Dendritic cell treated with granulocyte-macrophage colony-stimulating factor and Interleukin-4, amounts not matched to agents 40 ng/mL and 50 ng/mL, for 4 days (primary cell): ENCODE data around the gene EN2.
"Not testable (repeated sequence)": the region's sequence is repeated elsewhere in the genome, so short reads cannot be mapped to it uniquely, and the experiment has no call there.

Experiments used
- H3K27ac Mint-ChIP-seq: one replicate; pipeline ENCODE4 v1.8.0; 2022; ENCODE audit warnings: mild to moderate bottlenecking, mixed read lengths
- H3K27me3 Mint-ChIP-seq: one replicate; pipeline ENCODE4 v1.8.0; 2022; ENCODE audit warnings: mild to moderate bottlenecking, mixed read lengths
- H3K36me3 Mint-ChIP-seq: one replicate; pipeline ENCODE4 v1.8.0; 2022; ENCODE audit warnings: low read depth, mixed read lengths
- H3K4me1 Mint-ChIP-seq: one replicate; pipeline ENCODE4 v1.8.0; 2022; ENCODE audit warnings: low read depth, mixed read lengths
- H3K4me3 Mint-ChIP-seq: one replicate; pipeline ENCODE4 v1.8.0; 2022; ENCODE audit warnings: mild to moderate bottlenecking, moderate library complexity, mixed read lengths
- H3K9me3 Mint-ChIP-seq: one replicate; pipeline ENCODE4 v1.8.0; 2022; ENCODE audit warnings: mixed read lengths
- intact Hi-C: fragments of 100-400 bp; cut with micrococcal nuclease; formaldehyde crosslinking; loops from one replicate; pipeline ENCODE4 v1.15.0; 2022

EN2 gene

DNA sequence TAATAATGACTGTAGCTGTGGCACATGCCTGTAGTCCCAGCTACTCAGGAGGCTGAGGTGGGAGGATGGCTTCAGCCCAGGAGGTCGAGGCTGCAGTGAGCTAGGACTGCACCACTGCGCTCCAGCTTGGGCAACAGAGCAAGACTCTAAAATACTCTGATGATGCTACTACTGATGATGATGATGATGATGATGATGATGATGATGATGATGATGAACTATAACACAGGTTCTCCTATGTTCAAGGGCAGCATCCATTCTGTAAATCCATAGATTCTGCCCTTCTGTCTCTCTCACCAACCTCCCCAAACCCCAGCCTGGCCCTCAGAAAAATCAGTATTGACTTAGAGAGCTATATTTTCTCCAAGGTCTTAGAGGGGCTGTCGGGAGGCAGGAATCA lies 22.8 kb upstream of the EN2 start:
- Mint-ChIP-seq H3K9me3 (no peaks in the 10 kb centered on the region), H3K4me1 (no peaks in the 10 kb centered on the region), H3K4me3 (no peak overlapping the region), H3K36me3 (no peaks in the 10 kb centered on the region), H3K27me3 (peaks cover 69% of the 10 kb centered on the region), H3K27ac (no peak overlapping the region)
- intact Hi-C loops, result no loop called here

DNA sequence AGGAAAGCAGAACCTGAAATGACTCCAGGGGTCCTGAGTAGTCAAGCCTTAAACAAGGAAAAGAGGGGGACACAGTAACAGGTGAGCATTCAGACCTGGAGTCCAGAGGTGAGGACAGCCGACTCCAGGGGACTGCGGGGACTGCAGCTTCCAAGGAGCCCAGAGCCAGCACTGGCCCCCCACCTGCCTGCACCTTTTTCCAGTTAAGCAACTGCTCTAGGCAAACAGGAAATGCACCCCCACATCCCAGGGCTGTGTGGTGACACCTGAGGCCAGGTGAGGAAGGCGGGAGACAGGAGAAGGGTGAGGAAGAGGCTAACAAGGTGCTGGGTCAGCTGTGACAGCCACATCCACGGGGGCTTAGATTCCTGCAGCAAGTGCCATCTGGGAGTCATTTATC lies 20.1 kb upstream of the EN2 start:
- peaks cover 65% of the 10 kb centered on the region for H3K27me3 Mint-ChIP-seq
- H3K27ac Mint-ChIP-seq, result no peak overlapping the region
- no peaks in the 10 kb centered on the region for H3K36me3 Mint-ChIP-seq

DNA sequence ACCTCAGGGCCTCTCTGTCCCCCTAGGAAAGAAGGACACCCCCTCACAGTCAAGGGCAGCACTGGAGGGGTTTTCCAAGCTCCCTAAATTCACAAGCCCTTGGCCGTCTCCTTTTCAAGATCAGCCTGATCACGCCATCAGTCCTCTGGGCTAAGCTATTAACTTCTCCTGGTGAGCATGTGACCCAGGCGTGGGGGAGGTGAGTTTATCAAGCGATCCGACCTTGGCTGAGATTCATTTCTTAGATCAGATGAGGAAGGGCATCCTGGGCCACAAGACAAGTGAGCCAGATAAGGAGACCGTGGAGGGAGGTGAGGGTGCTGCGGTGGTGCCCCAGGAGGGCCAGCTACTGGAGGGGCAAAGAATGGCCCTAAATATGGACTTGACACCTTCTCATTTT lies 19.2 kb upstream of the EN2 start:
- Mint-ChIP-seq H3K4me3 (no peak overlapping the region), H3K36me3 (no peaks in the 10 kb centered on the region), H3K4me1 (no peaks in the 10 kb centered on the region), H3K27ac (no peak overlapping the region), H3K9me3 (no peaks in the 10 kb centered on the region), H3K27me3 (peaks cover 65% of the 10 kb centered on the region)
- intact Hi-C loops, result no loop called here

More for the DNA sequence above, 20.1 kb upstream of the EN2 start:
- Mint-ChIP-seq H3K9me3 (no peaks in the 10 kb centered on the region), H3K4me3 (no peak overlapping the region), H3K4me1 (no peaks in the 10 kb centered on the region)
- intact Hi-C loops, result no loop called here

DNA sequence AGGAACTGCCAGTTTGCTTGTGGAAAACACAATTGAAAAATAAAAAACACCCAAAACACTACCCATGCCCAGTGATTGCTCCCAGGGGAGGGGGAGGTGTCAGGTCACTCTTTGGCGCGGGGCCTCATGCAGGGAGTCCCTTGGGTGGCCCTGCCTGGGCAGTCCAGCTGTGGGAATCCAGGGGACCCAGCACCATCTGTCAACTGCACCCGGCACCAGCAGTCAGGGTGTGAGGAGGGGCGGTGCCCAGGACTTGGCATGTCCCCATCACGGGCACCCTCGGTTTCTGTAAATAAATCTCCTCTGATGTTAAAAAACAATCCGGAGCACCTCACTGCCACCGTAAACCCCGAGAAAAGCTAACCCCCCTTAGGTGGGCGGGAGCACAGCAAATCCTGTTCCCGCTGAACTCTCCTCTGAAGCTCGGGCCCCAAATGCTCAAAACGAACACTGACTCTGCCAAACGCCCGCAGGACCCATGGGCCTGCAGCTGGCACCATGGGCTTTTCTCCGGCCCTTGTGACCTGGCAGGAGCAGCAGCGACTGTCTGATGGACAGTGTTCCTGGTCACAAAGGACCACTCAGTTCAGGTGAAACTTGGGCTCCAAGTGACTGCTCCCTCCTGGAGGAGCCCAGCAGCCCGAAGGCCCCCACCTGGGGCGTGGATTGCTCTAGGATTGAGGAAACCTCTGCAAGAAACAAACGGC lies 18.5 kb upstream of the EN2 start:
- intact Hi-C loops, result no loop called here
- Mint-ChIP-seq H3K36me3 (no peaks in the 10 kb centered on the region), H3K9me3 (no peaks in the 10 kb centered on the region), H3K4me3 (no peak overlapping the region), H3K27me3 (peaks cover 65% of the 10 kb centered on the region), H3K27ac (no peak overlapping the region), H3K4me1 (no peaks in the 10 kb centered on the region)

DNA sequence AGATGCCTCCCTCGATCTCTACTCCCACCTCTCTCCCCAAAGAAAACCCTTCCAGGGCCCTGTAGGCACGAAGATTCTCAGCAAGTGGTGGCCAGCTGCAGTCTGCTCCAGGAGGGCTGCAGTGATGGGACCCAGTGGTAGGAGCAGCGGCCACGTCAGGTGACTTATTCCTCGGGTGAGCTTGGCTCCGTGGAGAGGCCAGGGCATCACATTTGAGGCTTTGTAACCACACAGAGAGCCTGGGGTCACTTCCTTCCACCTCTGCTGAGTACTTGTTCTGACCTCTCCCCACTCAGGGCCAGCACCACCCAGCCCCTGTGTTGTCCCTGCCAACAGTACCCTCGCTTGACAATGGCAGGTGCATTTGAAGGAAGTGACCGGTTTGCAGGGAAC lies 17.9 kb upstream of the EN2 start:
- H3K27me3 Mint-ChIP-seq, result peaks cover 68% of the 10 kb centered on the region

DNA sequence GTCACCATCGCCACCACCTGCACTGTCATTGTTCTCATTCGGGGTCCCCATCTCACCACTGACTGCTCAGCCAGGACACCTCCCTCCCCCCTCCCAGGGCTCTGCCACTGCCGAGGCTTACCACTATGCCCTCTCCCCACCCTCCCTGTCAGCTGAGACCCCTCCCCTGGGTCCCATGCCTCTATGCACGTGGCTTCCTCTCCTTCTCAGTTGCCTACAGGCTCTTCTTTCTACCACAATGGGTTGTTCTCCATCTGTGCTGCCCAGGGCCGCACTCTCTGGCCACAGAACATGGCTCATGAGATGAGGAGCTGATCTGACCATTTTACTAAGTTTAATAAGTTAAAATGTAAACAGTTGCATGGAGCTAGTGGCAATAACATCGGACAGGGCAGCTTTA lies 16.1 kb upstream of the EN2 start:
- intact Hi-C loops, result no loop called here
- Mint-ChIP-seq H3K4me3 (no peak overlapping the region), H3K27me3 (peaks cover 67% of the 10 kb centered on the region), H3K36me3 (no peaks in the 10 kb centered on the region), H3K9me3 (no peaks in the 10 kb centered on the region), H3K4me1 (no peaks in the 10 kb centered on the region), H3K27ac (no peak overlapping the region)

More for the DNA sequence above, 17.9 kb upstream of the EN2 start:
- intact Hi-C loops, result no loop called here
- Mint-ChIP-seq H3K4me3 (no peak overlapping the region), H3K9me3 (no peaks in the 10 kb centered on the region), H3K36me3 (no peaks in the 10 kb centered on the region), H3K4me1 (no peaks in the 10 kb centered on the region), H3K27ac (no peak overlapping the region)

DNA sequence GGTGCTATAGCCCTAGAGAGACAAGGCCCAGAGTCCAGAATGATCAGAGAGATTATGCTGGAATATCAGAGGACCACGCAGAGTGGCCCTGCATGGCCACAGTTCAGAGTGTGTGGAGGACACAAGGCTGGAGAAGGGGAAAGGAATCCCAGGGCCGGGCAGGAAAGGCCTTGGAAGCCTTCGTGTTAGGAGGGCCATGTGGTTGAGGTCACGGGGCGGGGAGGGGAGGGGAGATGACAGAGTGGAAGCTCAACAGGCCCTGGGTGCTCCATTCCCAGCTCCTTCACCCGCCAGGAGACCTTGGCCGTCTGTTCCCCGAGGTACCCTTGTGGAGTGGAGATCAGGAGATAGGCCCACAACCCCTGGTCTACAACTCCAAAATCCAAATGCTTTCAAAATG lies 13.2 kb upstream of the EN2 start:
- Mint-ChIP-seq H3K4me3 (no peak overlapping the region), H3K27ac (no peak overlapping the region), H3K4me1 (peaks cover 16% of the 10 kb centered on the region), H3K36me3 (no peaks in the 10 kb centered on the region), H3K27me3 (peaks cover 71% of the 10 kb centered on the region), H3K9me3 (no peaks in the 10 kb centered on the region)
- intact Hi-C loops, result no loop called here

DNA sequence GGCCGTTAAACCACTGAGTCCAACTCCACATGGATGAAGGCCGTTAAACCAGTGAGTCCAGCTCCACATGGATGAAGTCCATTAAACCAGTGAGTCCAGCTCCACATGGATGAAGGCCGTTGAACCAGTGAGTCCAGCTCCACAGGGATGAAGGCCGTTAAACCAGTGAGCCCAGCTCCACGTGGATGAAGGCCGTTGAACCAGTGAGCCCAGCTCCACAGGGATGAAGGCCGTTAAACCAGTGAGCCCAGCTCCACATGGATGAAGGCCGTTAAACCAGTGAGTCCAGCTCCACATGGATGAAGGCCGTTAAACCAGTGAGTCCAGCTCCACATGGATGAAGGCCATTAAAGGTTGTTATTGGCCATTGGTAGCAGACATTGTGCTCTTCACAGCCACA lies 12.3 kb upstream of the EN2 start:
- intact Hi-C loops, H3K9me3 Mint-ChIP-seq, H3K4me3 Mint-ChIP-seq, H3K27ac Mint-ChIP-seq, H3K36me3 Mint-ChIP-seq: not testable (repeated sequence)
- Mint-ChIP-seq H3K4me1 (peaks cover 16% of the 10 kb centered on the region), H3K27me3 (peaks cover 71% of the 10 kb centered on the region)

DNA sequence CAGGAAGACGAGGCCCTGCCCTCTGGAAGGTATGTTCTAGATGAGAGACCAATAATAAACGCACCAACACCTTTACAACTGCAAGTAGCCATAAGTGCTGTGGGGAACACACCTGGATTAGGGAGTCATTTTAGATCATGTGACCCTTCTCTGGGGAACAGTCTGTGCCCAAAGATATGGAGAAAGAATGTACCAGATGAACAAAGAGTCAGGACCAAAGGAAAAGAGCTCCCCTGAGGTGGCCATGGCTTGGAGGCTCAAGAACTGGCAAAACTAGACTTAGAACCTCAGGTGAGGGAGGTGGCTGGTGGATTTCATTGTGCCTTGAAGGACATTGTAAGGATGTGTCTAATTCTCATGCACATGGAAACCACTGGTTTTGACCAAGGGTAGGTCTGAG lies 10.3 kb upstream of the EN2 start:
- H3K27ac Mint-ChIP-seq, result no peak overlapping the region
- H3K4me3 Mint-ChIP-seq, result no peak overlapping the region
- intact Hi-C loops, result no loop called here

DNA sequence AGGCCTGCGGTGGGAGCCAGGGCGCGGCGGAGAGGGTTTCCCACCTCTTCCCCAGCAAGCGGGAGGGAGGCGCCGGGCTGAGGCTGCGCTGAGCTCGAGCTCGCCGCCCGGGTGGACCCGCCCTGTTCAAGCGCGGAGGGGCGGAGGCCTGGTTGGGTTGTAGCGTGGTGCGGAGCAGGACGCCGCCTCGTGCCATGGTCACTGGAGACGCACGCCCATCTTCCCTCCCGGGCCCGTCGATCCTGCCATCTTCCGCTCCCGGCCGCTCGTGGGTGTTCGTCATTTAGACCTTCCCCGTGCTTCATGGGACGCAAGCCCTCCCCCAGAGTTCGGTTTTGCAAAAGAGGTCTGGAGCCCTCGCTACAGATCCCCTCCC lies 9.3 kb upstream of the EN2 start:
- Mint-ChIP-seq H3K9me3 (no peaks in the 10 kb centered on the region), H3K4me1 (peaks cover 25% of the 10 kb centered on the region), H3K27me3 (peaks cover 84% of the 10 kb centered on the region), H3K4me3 (no peak overlapping the region), H3K36me3 (no peaks in the 10 kb centered on the region), H3K27ac (no peak overlapping the region)
- intact Hi-C loops, result no loop called here

More for the DNA sequence above, 10.3 kb upstream of the EN2 start:
- H3K36me3 Mint-ChIP-seq, result no peaks in the 10 kb centered on the region
- H3K27me3 Mint-ChIP-seq, result peaks cover 81% of the 10 kb centered on the region
- peaks cover 25% of the 10 kb centered on the region for H3K4me1 Mint-ChIP-seq
- H3K9me3 Mint-ChIP-seq, result no peaks in the 10 kb centered on the region

DNA sequence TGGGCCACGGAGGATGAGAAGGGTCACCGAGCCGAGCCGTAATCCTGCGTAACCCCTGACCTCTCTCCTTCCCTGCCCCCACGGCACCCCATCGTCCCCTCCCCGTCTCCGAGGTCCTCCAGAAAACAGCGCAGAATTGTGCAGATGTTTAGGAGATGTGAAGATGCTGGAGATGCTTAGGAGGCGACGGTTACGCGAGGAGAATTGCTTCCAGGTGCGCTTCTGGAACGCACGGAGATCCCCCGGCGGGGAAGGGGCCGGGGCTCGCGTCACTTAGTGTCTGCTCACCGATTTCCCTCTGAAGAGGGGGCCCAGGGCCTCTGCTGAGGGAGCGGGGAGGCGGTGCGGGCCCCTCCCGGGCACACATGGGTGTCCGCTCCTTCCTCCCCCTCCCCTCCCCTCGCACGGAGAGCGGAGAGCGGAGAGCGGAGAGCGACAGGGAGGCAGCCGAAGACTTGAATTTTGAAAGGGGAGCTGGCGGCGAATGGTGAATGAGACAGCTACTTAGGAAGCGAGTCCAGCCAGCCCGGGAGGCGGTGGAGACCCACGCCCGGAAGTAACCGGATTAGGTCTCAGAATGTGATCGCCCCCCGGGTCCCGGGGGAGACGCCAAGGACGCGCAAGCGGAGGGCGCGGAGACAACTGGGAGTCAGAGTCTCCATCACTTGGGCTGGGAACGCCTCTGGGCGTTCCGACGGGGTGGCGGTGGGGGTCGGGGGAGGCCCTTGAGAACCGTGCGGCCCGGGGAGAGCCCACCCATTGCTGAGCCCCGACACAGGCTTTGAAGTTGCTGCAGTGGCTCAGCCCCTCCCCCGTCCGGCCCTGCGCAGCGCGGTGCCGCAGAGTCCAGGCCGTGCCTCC lies 8.7 kb upstream of the EN2 start:
- intact Hi-C loops, result no loop called here
- Mint-ChIP-seq H3K36me3 (no peaks in the 10 kb centered on the region), H3K27me3 (peaks cover 85% of the 10 kb centered on the region), H3K9me3 (no peaks in the 10 kb centered on the region), H3K4me1 (peaks cover 27% of the 10 kb centered on the region), H3K4me3 (no peak overlapping the region), H3K27ac (no peak overlapping the region)

DNA sequence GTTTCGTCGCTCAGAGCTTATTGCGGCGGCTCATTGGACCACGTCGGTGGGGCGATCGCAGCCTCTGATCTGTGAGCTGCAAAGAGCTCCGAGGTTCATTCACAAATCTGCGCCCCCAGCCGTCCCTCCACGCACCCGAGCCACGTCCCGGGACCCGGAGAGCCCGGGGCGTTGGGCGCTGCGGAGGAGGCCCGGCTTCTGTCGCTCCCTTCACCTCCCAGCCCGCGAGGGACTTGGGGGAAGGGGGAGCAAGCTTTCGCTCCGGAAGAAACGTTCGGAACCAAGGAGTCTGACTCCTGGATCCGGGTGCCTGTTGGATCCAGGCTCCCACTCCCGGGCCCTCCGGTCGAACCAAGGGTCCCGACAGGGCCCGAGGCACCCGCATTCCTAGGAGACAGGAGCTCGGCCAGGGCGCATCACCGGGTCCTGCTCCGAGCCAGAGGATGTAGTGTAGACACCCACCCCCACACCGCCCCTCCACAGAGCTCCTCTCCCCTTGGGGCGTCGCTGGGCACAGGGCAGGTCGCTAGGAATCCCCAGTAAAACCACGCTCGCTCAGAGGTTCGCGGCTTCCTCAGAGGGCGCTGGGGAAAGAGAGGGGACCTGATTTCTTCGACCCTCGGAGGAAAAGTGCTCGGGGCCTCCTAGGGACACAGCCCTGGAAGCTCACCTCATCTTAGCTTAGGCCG lies 7.9 kb upstream of the EN2 start:
- peaks cover 34% of the 10 kb centered on the region for H3K4me1 Mint-ChIP-seq
- peaks cover 88% of the 10 kb centered on the region for H3K27me3 Mint-ChIP-seq
- H3K4me3 Mint-ChIP-seq, result no peak overlapping the region
- no peaks in the 10 kb centered on the region for H3K36me3 Mint-ChIP-seq
- no peak overlapping the region for H3K27ac Mint-ChIP-seq
- intact Hi-C loops, result loop anchor here (10.0 kb wide), 1 partner anchor 75 kb away; no protein-coding TSS in a partner anchor
- no peaks in the 10 kb centered on the region for H3K9me3 Mint-ChIP-seq

DNA sequence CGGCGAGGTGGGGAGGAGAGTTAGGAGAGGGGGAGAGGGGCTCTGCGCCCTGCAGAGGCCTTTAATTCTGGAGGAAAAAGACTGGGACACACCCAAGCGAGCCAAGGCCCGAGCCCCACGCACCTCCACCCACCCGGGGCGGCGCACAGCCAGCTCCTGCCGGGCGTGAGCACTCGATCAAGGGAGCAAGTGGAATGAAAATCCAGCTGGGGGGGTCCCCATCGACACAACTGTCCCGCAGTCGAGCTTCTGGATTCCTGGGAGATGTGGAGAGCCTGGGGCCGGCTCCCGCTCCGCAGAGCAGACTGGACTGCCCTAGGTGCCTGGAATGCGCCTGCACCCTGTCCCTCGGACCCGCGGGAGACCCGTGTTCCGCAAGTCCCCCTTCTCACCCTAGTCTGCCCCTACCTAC lies 7.4 kb upstream of the EN2 start:
- Mint-ChIP-seq H3K27ac (no peak overlapping the region), H3K9me3 (no peaks in the 10 kb centered on the region), H3K36me3 (no peaks in the 10 kb centered on the region), H3K27me3 (peaks cover 89% of the 10 kb centered on the region), H3K4me1 (peaks cover 37% of the 10 kb centered on the region), H3K4me3 (no peak overlapping the region)
- intact Hi-C loops, result loop anchor here (10.0 kb wide), 1 partner anchor 76 kb away; no protein-coding TSS in a partner anchor
